GM19455 (cell line): ENCODE data around the gene HLCS.

Source experiments
- ATAC-seq: cut with Tn5 transposase; IDR thresholded peaks from one replicate; pipeline ENCODE4 v1.9.1; 2021; ENCODE audit not compliant: unreplicated experiment

HLCS gene

GRCh38 chr21:36916718-36917117, 49.8 kb downstream of the HLCS start:
- no peak for ATAC-seq

GRCh38 chr21:36915696-36916245, 50.7 kb downstream of the HLCS start:
- no peak for ATAC-seq

GRCh38 chr21:36915014-36915695, 51.3 kb downstream of the HLCS start:
- no peak for ATAC-seq

DNA sequence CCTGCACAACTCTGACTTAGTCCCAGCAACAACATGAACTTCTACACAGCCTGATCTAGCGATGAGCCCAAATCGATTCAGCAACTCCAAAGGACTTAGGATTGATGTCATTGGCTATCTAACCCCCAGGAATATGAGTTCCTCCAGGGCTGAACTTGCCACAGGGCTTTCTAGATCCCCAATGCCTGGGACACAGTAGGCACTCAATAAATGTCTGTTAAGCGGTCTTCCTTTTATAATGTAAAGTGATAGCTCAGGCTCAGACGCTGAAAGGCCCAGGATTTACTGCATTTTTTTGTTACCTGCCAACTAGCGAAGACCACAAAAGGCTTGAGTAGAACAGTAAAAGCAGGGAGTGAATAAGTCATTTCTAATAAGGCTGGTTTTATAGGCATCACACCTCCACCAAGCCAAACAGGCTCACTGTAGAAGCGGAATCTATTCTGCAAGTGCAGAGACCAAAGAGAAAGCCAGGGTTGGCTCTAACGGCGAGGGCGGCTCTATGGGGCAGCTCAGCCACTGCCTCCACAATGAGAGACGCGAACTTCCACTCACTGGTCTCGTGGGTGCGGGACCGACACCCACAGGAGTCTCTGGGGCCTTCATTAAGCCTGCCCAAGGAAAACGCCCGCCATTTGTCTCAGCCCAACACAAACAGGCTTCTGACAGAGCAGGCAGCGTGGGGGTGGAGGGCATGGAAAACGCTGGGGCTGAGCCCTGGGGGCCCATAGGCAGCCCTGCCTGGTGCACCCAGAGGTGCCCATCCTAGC, 52.0 kb downstream of the HLCS start:
- no peak for ATAC-seq

- no peak for ATAC-seq
Observed at GRCh38 chr21:36913247-36914169, 53.0 kb downstream of the HLCS start.

DNA sequence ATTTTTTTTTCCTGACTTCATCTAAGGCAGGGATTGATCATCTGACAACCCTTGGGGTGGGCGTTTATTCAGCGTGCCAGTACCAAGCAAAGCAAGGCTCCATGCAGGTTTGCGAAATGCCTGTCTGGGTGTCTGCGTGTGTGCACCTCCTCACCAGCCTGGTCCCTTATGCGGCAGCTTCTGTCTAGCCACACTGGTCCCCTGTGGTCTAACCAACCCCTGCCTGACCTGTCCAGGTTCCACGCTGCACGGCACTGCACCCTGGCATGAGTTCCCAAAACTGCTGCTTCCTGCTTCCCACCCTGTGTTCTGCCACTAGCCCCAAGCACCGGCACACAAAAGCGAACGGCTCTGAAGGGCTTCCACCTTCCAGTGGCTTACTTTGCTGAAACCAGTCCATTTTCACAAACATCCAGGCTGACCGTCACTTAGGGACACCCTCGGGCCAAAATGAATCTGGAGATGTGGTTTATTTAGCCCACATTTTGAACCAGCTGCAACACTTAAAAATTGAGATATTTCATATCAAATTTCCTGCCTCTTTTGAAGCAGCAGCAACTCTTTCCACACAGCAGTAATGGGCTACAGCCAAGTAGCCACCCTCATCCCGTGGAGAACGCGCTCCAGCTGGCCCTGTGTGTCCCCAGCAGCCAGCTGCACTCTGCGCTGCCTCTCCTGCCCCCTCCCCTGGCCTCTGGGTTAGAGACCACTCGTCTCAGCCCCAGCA, 55.7 kb downstream of the HLCS start:
- ATAC-seq: no peak

GRCh38 chr21:36909901-36910561, 56.4 kb downstream of the HLCS start:
- ATAC-seq: no peak

GRCh38 chr21:36909423-36909822, 57.0 kb downstream of the HLCS start:
- no peak for ATAC-seq

DNA sequence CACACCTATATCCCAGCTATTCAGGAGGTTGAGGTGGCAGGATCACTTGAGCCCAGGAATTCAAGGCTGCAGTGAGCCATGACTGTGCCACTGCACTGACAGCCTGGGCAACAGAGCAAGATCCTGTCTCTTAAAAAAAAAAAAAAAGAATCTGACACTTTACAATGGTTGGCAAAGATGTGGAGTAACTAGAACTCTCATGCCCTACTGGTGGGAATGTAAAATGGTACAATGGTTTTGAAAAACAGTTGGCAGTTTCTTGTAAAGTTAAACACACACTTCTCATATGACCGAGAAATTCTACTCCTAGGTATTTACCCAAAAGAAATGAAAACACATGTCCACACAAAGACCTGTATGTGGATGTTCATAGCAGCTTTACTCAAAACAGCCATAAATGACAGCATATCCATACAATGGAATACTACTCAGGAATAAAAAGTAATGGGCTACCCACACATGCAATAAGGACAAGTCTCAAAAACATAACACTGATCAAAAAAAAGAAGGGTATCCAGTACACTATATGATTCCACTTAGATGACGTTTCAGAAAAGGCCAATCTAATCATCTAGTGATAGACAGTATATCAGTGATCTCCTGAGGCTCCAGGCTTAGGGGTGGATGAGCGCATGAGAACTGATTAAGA, 58.1 kb downstream of the HLCS start:
- ATAC-seq: no peak

DNA sequence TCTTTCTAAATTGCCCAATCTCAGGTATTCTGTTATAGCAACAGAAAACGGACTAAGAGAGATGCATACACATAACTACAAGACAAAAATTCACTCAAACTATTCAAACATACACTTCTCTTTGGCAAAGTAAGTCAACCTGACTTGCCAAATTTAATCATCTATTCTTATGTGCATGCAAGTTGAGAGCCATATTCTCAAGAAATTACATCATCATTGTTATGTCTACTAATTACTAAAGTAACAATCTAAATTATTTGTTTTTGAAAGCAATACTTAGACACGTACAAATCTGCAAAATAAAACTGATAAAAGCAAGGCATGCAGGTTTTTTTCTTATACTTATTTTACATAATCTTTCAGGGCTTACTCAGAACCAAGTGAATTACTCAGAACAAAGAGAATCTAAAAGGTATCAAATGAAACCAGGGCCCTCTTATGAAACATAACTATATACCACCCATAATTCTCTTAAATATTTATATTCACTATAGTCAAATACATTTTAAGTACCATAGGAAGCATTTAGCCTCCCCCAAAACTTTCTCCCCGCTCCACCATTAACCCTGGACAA, 62.3 kb downstream of the HLCS start:
- no peak for ATAC-seq

- ATAC-seq: no peak
Observed at GRCh38 chr21:36902793-36903192, 63.7 kb downstream of the HLCS start.

- no peak for ATAC-seq
Observed at GRCh38 chr21:36902331-36902730, 64.1 kb downstream of the HLCS start.

GRCh38 chr21:36901575-36901974, 64.9 kb downstream of the HLCS start:
- ATAC-seq: no peak

DNA sequence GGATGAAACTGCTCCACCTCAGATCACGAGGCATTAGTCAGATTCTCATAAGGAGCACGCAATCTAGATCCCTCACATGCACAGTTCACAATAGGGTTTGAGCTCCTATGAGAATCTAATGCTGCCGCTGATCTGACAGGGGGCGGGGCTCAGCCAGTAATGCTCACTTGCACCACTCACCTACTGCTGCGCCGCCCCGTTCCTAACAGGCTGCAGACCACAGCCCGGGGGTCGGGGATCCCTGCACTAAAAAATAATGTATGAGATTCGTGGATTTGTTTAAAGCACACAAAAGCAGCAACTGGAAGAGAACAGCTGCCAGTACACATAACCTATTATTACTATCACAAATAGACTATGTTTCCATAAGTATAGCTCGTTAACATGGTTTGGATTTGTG, 72.9 kb downstream of the HLCS start:
- ATAC-seq: no peak

- no peak for ATAC-seq
Observed at GRCh38 chr21:36892201-36892600, 74.3 kb downstream of the HLCS start.

DNA sequence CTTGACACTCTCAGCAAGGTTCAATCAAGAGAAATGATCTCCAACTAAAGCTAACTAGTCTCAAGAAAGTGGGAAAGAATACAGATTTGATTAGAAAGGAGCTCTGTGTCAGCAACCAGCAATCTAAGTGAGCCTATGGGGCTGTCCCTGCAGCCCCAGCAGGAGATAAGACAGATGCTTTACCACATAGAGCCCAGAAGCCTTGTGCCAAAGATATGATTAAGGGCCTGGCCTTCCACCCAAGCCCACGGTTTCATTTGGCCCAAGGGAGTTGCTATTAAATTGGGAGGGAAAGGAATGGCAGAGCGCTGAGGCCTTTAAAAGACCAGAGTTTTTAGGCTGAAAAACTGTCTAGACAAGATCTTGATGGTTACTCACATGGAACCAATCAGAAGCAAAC, 74.8 kb downstream of the HLCS start:
- no peak for ATAC-seq

DNA sequence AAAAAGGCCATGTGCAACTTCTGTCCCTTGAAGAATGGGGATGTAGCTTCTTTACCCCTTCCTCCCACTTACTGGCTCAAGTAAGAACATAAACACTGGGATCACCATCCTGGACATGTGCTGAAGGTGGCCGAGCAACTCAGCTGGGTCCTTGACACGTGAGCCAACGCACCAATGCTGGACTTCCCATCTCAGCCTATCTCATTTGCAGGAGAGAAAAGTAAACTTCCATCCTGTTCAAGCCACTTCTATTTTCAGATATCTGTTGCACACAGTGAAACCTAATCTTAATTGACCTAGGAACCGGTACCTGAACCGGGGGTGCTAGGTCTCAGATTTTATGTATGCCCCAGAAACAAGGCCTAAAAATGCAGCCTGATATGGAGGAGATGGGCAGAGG, 75.3 kb downstream of the HLCS start:
- no peak for ATAC-seq

GRCh38 chr21:36890086-36890485, 76.4 kb downstream of the HLCS start:
- ATAC-seq: no peak

GRCh38 chr21:36889401-36889800, 77.1 kb downstream of the HLCS start:
- no peak for ATAC-seq
